GM19324 (cell line): ENCODE data around the gene TBC1D30.
"Not testable (repeated sequence)": the region's sequence is repeated elsewhere in the genome, so short reads cannot be mapped to it uniquely, and the experiment has no call there.

Experiments
- ATAC-seq: cut with Tn5 transposase; IDR thresholded peaks from one replicate; pipeline ENCODE4 v1.9.1; 2021; ENCODE audit warnings: mild to moderate bottlenecking, moderate library complexity; ENCODE audit not compliant: unreplicated experiment, low FRiP score

The TBC1D30 gene

GRCh38 chr12:64806173-64806572 is 18.3 kb upstream of the TBC1D30 start:
- no peak for ATAC-seq

- no peak for ATAC-seq
Observed at GRCh38 chr12:64806593-64807460, 17.6 kb upstream of the TBC1D30 start.

- no peak for ATAC-seq
Observed at GRCh38 chr12:64808110-64808509, 16.3 kb upstream of the TBC1D30 start.

- no peak for ATAC-seq
Observed at GRCh38 chr12:64810831-64811230, 13.6 kb upstream of the TBC1D30 start.

GRCh38 chr12:64813723-64814122 is 10.7 kb upstream of the TBC1D30 start:
- no peak for ATAC-seq

GRCh38 chr12:64814432-64814831 is 10.0 kb upstream of the TBC1D30 start:
- no peak for ATAC-seq

- no peak for ATAC-seq
Observed at GRCh38 chr12:64819816-64820402, 4.5 kb upstream of the TBC1D30 start.

- no peak for ATAC-seq
Observed at GRCh38 chr12:64820593-64820992, 3.9 kb upstream of the TBC1D30 start.

GRCh38 chr12:64821116-64821630 is 3.3 kb upstream of the TBC1D30 start:
- ATAC-seq: no peak

GRCh38 chr12:64824130-64824499 is 332 bp upstream of the TBC1D30 start:
- ATAC-seq: no peak

- no peak for ATAC-seq
Observed at GRCh38 chr12:64825143-64826021, 935 bp downstream of the TBC1D30 start.

GRCh38 chr12:64826234-64826633 is 1.8 kb downstream of the TBC1D30 start:
- no peak for ATAC-seq

- no peak for ATAC-seq
Observed at GRCh38 chr12:64828713-64829112, 4.3 kb downstream of the TBC1D30 start.

- no peak for ATAC-seq
Observed at GRCh38 chr12:64833928-64834327, 9.5 kb downstream of the TBC1D30 start.

GRCh38 chr12:64835901-64836300 is 11.5 kb downstream of the TBC1D30 start:
- ATAC-seq: no peak

- ATAC-seq: no peak
Observed at GRCh38 chr12:64836856-64837255, 12.4 kb downstream of the TBC1D30 start.

- no peak for ATAC-seq
Observed at GRCh38 chr12:64837427-64837826, 13.0 kb downstream of the TBC1D30 start.

- ATAC-seq: no peak
Observed at GRCh38 chr12:64840119-64840518, 15.7 kb downstream of the TBC1D30 start.

GRCh38 chr12:64840949-64841717 is 16.7 kb downstream of the TBC1D30 start:
- no peak for ATAC-seq

GRCh38 chr12:64848409-64848808 is 24.0 kb downstream of the TBC1D30 start:
- not testable (repeated sequence) for ATAC-seq
